Stimulated activated CD4-positive, alpha-beta T cell treated with anti-CD3 and anti-CD28 coated beads, Interleukin-4, amount 100 ng/mL, for 4 hours (primary cell): ENCODE results near the gene PTPRB.
A peak's percentile ranks its signal among the peaks of the same experiment; 100 is the strongest.

Experiments
- DNase-seq, 2 experiments: peaks; one replicate each; pipeline ENCODE4 v3.0.0-alpha.2; 2020

Gene PTPRB

GRCh38 chr12:70590549-70591226 lies 46.5 kb downstream of the PTPRB start:
- DNase-seq, result no peak

DNA sequence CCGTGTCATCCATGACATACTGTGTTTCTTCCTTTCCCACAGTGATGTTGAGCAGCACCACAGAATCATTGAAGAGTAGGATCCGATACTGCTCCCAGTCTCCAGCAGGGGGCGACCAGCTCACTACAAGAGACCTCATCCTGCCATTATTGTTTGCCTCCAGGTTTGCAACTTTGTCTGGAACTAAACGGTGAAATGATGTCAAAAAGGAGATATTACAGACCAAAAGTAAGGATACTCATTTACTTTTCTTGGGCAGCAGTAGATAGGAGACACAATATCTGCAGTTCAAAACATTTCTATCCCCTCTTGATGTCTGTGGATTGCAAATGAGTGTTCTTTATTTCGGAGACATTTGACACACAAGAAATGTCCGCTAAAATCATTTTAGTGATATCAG lies 47.2 kb downstream of the PTPRB start:
- peak; percentile 14 to 39 for DNase-seq

GRCh38 chr12:70584332-70584731 lies 52.9 kb downstream of the PTPRB start:
- DNase-seq, result no peak

- no peak for DNase-seq
Observed at GRCh38 chr12:70583251-70583650, 54.0 kb downstream of the PTPRB start.

GRCh38 chr12:70581208-70581607 lies 56.0 kb downstream of the PTPRB start:
- DNase-seq, result no peak

- DNase-seq, result no peak
Observed at GRCh38 chr12:70577283-70577634, 60.0 kb downstream of the PTPRB start.

DNA sequence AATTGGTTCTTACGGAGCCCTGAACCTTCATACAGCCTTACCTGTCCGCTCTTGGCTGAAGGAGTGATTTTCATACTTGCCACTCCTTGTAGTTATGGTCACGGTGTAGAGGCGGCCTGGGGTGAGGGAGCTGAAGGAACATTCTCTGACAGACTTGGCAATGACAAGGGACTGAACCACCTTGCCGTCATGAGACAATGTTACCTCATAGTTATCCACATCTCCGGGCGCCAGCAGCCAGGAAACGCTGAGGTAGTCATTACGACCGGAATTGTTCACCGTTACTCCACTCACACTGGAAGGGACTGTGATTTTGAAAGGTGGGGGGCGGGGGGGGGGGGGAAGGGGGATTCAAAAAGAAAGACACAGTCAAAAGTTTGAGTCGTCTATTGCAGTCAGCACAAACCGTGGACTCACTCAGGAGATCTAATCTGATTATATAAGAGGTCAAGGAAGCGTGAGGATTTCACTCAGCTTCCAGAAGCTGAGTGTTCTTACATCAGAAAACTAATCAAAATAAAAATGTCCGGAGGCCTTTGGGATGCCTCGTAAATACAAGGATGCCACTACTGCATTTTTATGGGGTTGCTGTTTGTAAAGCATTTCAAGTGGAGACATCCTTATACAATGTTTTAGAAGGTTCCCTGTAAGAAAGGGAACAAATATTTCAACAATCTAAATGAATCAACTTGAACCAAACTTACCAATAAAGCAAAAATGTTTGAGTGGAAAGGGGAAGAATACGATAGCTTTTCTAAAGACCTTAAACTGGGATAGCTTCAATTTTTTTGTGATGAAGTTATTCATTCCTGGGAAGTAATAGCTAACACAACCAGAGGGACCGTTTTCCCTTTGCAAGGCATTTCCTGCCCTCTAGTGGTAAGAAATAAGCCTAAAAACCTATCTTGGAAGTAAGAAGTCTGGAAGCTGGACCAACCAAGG lies 60.6 kb downstream of the PTPRB start:
- no peak for DNase-seq

GRCh38 chr12:70571705-70572268 lies 65.4 kb downstream of the PTPRB start:
- DNase-seq, result no peak

GRCh38 chr12:70571029-70571428 lies 66.2 kb downstream of the PTPRB start:
- no peak for DNase-seq

DNA sequence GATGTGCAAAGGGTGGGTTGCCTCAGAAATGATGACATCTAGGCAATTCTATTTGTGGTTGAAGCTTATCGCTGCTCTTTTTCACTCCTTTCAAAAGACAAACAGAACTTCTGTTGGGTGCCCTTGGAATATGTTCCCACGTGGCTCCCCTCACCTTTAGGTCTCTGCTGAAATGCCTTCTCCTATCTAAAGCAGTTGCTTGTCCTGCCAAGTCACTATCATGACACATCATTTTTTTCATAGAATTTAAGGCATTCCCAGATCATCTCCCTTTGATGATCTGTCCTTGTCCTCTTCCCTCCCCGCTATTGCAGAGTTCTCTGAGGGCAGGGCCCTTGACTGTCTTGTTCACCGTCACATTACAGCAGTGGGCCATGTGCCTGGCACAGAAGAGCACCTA lies 75.7 kb downstream of the PTPRB start:
- no peak for DNase-seq

- DNase-seq, result no peak
Observed at GRCh38 chr12:70560671-70561070, 76.6 kb downstream of the PTPRB start.

- DNase-seq, result no peak
Observed at GRCh38 chr12:70559390-70559789, 77.8 kb downstream of the PTPRB start.

DNA sequence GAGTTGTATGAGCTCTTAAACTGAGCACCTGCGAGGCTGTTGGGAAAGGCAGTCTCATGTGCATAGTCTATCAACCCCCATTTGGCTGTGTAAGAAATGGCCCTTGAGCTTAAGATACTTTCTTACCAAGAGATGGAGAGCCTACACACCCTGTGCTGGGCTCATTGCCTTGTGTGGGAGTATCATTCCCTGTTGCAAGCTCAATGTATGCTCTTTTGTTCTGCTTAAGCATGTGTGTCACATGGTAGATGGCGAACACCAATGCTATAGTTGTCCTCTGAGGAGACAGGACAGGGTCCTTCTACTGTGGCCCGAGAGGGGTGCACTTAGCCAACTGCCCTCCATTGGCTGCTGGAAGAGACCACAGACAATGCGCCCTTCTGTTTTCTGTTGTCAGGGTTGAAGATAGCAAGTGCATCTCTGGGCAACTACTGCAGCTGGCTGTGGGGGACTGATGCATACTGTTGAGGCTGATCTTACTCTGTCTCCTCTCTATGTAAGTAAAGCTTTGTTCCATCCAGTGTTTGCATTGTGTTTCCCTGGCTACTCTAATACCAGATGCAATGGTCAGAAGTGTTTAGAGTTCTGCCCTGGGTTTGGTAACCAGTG lies 79.5 kb downstream of the PTPRB start:
- DNase-seq, result no peak

DNA sequence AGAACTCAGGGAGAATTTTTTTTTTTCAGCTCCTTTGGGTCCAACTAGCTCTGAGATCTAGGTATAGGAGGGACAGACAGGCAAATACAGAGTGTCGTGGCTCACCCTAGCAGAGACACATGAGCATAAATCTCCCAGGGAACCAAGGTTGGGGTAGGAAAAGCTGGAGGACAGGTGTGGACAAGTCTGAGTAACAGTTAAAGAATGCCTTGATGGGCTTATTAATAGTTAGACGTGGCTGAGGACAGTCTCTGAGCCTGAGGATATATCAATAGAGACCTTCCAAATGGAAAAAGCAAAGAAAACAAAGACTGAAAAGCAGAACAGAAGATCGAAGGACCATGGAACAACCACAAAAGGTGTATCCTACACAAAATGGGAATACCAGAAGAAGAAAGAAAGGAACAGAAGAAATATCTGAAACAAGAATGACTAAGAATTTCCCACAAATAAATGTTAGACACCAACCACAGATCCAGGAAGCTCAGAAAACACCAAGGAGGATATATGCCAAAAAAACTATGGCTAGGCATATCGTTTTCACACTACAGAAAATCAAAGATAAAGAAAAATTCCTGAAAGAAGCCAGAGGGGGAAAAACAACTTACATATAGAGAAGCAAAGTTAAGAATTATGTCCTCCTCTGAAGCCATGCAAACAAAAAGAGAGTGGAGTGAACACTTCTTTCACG lies 80.9 kb downstream of the PTPRB start:
- DNase-seq, result no peak

DNA sequence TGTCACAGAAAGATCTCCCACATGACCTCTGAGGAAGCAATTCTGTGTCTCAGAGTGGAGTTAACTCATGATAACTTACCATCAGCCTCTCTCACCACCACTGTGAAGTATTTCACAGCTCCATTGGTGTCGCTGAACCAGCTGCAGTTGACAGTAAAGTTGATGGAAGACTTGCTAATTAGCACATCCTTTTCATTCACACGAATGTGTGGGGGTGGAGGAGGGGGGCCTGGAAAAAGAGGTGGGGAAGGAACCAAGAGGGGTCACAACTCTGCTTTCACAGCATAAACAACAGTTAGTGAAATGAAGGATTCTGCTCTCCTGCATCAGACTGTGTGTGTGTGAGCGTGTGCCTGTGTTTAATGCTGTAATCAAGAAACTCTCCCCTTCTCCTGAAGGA lies 82.1 kb downstream of the PTPRB start:
- DNase-seq, result no peak

DNA sequence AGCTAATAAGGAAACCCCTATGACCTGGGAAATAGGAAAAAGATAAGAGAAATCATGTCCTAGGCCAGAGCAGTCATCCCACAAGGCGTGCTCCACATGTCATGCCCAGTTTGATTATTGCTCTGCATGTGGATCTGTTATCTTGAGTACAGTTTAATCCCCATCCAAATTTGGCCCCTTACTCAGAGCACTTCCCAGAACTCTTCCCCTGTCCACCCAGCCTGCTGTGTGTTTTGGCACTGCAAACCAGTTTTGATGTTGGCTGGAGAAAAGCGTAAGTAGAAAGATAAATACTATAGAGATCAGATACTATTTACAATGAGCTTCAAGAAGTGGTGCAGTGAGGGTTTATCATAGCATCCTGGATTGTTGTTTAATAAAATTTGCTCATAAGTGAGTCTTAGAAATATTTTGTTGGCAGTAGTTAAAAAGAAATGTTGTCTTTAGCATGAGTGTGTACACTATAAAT lies 83.8 kb downstream of the PTPRB start:
- DNase-seq, result no peak

DNA sequence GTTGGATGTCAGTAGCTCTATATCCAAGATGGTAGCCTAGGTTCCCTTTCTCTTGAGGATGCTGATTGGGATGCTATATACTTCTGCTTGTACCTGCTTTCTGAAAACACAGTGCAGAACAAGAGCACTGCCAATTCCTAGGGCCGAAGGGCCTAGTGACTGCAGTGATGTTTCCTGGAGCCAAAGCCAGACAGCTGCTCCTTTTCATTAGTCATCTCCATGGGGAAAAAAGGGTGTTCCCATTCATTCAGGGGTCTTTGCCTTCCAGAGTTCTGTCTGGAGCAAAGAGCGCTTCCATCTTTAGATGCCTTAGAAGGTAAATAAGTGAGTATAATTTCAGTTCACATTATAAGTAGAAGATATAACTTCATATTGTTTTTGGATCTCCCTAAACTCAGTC lies 85.5 kb downstream of the PTPRB start:
- DNase-seq, result no peak

GRCh38 chr12:70550180-70550577 lies 87.0 kb downstream of the PTPRB start:
- no peak for DNase-seq

DNA sequence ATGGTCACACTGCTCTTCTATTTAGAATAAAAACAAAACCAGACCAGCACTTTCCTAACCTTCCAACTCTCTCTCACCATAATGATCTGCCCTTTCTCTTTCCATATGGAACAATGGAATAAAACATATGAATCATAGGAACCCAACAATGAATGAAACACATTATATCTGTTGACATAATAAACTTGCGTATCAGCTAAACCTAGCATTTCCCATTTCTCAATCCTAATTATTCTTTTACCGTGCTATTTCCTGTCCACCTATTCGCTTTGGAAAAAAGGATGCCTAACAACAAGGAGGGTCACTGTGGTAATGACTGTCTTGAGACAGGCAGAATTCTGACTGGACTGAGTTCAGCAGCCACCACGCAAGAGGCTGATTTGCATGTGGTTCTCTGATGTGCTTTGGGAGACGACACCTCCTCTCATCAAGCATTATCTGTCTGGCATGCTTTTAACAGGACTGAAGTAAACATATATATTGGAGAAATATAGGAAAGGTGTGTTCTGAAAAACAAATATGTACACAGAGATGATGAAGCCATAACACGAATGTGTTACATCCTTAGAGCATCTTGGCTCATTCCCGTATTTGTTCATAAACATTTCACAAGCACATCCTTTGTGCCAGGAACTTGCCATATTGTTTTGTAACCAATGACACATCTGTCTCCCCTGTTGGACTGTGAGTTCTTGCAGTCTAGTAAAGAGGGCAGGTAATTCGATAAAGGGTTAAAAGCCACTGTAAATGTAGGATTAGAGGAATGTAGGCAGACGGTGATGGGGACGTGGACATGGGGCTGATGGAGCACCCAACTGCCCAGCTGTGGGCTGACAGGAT lies 87.7 kb downstream of the PTPRB start:
- DNase-seq, result no peak

DNA sequence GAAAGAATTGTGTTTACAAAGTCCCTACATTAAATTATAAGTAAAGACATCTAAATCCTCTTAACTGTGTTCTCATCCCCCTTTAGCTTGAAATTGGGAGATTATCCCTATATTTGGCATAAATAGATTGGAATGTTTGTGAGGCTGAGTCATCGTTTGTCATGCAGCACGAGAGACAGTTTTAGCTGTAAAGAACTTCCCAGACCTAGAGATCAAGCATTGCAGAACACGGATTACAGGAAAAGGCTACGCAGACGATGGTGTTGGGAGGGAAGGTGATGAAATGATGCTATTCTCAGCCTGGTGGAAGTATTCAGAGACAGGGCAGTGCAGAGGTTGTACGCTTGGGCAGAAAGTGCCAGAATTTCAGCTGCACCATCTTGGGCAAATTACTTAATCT lies 93.8 kb downstream of the PTPRB start:
- DNase-seq, result no peak

- DNase-seq, result no peak
Observed at GRCh38 chr12:70540996-70541395, 96.2 kb downstream of the PTPRB start.

GRCh38 chr12:70536650-70537049 lies 100.6 kb downstream of the PTPRB start:
- no peak for DNase-seq
